ENCODE results near the gene C7orf57. TPM values are rescaled to one million over a fixed set of nuclear protein-coding genes. Genes with fewer than 3 reads are reported as not detected.

C7orf57 gene
- total RNA-seq, 2 experiments from 2014 or later: 0.14 to 0.40 TPM

Other genes starting within 250 kb of the C7orf57 start
- gene PKD1L1, start 87.1 kb upstream of the C7orf57 start, total RNA-seq: under 1 TPM; 0.17 to 0.34 TPM
- gene HUS1, start 55.9 kb upstream of the C7orf57 start, total RNA-seq: 10 to 100 TPM; 40.6 to 44.9 TPM
- not detected for gene SUN3, start 6.4 kb upstream of the C7orf57 start, total RNA-seq
- gene UPP1, start 53.7 kb downstream of the C7orf57 start, total RNA-seq: 10 to 100 TPM; 50.4 to 55.1 TPM
- gene ABCA13, start 135.9 kb downstream of the C7orf57 start, total RNA-seq: under 1 TPM; 0.06 to 0.17 TPM